ENCODE data around the gene SPATA31D3.

The SPATA31D3 gene

DNA sequence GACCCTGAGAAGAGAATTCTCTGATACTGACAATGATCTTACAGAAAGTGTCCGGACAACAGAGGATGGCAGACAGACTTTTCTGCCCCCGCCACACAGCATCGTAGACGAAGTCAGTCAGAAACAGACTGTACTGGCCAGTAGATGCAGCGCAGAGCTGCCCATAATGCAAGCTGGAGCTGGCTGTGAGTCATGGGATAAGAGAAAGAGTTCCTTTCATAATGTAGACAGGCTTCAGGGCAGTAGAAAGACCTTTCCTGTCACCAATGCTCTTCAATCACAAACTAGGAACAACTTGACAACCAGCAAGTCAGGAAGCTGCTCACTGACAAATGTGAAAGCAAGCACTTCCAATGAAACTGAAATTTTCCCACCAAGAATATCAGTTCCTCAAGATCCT is 50.4 kb downstream of the SPATA31D3 start:
- Histone ChIP-seq H3K4me3 (replicated peaks; ENCODE audit: insufficient read depth, low read length) (no peak overlapping the region), H3K27ac (replicated peaks) (no peak overlapping the region), H3K27me3 (ENCODE audit: insufficient read depth, poor library complexity, severe bottlenecking) (no peaks in the 10 kb centered on the region)
- TF ChIP-seq SPI1 (IDR thresholded peaks at IDR 0.05; ENCODE audit: borderline replicate concordance, low read depth) (no peak), POLR2AphosphoS5 (IDR thresholded peaks at IDR 0.05; ENCODE audit: low read depth) (no peak), GABPA (IDR thresholded peaks at IDR 0.05; ENCODE audit: low read depth) (no peak)
- TF ChIP-seq, protein P1, sequence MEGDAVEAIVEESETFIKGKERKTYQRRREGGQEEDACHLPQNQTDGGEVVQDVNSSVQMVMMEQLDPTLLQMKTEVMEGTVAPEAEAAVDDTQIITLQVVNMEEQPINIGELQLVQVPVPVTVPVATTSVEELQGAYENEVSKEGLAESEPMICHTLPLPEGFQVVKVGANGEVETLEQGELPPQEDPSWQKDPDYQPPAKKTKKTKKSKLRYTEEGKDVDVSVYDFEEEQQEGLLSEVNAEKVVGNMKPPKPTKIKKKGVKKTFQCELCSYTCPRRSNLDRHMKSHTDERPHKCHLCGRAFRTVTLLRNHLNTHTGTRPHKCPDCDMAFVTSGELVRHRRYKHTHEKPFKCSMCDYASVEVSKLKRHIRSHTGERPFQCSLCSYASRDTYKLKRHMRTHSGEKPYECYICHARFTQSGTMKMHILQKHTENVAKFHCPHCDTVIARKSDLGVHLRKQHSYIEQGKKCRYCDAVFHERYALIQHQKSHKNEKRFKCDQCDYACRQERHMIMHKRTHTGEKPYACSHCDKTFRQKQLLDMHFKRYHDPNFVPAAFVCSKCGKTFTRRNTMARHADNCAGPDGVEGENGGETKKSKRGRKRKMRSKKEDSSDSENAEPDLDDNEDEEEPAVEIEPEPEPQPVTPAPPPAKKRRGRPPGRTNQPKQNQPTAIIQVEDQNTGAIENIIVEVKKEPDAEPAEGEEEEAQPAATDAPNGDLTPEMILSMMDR (IDR thresholded peaks at IDR 0.05; ENCODE audit: insufficient read depth, low read length), result no peak
- TF ChIP-seq, protein P2, sequence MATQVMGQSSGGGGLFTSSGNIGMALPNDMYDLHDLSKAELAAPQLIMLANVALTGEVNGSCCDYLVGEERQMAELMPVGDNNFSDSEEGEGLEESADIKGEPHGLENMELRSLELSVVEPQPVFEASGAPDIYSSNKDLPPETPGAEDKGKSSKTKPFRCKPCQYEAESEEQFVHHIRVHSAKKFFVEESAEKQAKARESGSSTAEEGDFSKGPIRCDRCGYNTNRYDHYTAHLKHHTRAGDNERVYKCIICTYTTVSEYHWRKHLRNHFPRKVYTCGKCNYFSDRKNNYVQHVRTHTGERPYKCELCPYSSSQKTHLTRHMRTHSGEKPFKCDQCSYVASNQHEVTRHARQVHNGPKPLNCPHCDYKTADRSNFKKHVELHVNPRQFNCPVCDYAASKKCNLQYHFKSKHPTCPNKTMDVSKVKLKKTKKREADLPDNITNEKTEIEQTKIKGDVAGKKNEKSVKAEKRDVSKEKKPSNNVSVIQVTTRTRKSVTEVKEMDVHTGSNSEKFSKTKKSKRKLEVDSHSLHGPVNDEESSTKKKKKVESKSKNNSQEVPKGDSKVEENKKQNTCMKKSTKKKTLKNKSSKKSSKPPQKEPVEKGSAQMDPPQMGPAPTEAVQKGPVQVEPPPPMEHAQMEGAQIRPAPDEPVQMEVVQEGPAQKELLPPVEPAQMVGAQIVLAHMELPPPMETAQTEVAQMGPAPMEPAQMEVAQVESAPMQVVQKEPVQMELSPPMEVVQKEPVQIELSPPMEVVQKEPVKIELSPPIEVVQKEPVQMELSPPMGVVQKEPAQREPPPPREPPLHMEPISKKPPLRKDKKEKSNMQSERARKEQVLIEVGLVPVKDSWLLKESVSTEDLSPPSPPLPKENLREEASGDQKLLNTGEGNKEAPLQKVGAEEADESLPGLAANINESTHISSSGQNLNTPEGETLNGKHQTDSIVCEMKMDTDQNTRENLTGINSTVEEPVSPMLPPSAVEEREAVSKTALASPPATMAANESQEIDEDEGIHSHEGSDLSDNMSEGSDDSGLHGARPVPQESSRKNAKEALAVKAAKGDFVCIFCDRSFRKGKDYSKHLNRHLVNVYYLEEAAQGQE (IDR thresholded peaks at IDR 0.05; ENCODE audit: insufficient replicate concordance, low read depth), result no peak
- DNase-seq (ENCODE audit: low read depth in 1 of 2, low spot score in 1 of 2), result no peak
